ENCODE results near the gene PPFIA3. TPM values are rescaled to one million over a fixed set of nuclear protein-coding genes. Genes with fewer than 3 reads are reported as not detected.

Gene PPFIA3
- total and polyA plus RNA-seq, 4 donors: 1.5 to 4.6 (median 2.4) TPM

DNA sequence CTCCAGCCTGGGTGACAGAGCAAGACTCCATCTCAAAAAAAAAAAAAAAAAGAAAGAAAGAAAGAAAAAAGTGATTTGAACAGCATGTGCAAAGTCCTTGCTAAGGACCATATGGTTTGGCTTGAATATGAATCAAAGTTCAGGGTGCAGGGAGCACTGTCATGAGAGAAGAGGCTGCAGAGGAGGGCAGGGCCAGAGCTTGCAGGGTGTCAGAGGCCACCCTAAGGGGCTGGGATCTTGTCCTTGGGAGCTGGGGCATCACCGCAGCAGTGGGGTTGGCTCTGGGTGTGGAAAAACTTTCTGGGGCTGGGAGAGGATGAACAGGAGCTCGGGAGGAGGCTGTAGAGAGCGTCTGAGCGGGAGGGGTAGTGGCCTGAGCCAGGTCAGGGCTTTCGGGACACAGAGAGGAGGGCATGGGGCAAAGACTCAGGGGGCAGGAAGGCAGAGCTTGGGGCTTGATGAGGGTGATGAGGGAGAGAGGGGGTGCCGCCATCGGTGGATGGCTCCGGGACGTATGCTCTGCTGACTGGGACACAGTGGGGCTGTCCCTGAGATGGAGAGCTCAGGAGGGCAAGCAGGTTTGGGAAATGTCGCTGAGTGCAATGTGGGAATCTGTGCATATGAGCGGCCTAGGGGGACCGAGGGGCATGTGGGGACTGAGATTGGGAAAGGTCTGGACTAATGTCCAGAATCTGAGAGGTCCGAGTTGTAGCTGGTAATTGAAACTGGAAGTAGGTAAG, 41.3 kb downstream of the PPFIA3 start:
- Histone ChIP-seq H3K4me3 (ENCODE audit: low read depth in 1 of 3, low read length in 3 of 3) (no peak overlapping the region), H3K9me3 (ENCODE audit: control insufficient read depth in 4 of 4, low read length in 3 of 4) (no peaks in the 10 kb centered on the region), H3K27ac (ENCODE audit: low read depth in 1 of 2, low read length in 2 of 2) (no peak overlapping the region), H3K27me3 (ENCODE audit: control insufficient read depth in 4 of 4, insufficient read depth in 4 of 4, low read length in 3 of 4) (no peaks in the 10 kb centered on the region), H3K4me1 (ENCODE audit: control insufficient read depth in 4 of 4, insufficient read depth in 4 of 4, low read length in 3 of 4) (peaks cover 3 to 9% (median 5%) of the 10 kb centered on the region in 4 donors), H3K9ac (ENCODE audit: low read depth in 1 of 2, low read length in 2 of 2) (no peak overlapping the region), H3K36me3 (ENCODE audit: control insufficient read depth in 4 of 4, insufficient read depth in 3 of 4, low read depth in 1 of 4, low read length in 3 of 4) (peaks cover 0 to 2% (median 0%) of the 10 kb centered on the region in 4 donors)
- 92% methylated on average over 13 of the region's 13 CpGs for WGBS
- DNase-seq (ENCODE audit: low spot score): no peak
- no peak for TF ChIP-seq FOXA2 (IDR thresholded peaks at IDR 0.05)
- TF ChIP-seq, protein P1, sequence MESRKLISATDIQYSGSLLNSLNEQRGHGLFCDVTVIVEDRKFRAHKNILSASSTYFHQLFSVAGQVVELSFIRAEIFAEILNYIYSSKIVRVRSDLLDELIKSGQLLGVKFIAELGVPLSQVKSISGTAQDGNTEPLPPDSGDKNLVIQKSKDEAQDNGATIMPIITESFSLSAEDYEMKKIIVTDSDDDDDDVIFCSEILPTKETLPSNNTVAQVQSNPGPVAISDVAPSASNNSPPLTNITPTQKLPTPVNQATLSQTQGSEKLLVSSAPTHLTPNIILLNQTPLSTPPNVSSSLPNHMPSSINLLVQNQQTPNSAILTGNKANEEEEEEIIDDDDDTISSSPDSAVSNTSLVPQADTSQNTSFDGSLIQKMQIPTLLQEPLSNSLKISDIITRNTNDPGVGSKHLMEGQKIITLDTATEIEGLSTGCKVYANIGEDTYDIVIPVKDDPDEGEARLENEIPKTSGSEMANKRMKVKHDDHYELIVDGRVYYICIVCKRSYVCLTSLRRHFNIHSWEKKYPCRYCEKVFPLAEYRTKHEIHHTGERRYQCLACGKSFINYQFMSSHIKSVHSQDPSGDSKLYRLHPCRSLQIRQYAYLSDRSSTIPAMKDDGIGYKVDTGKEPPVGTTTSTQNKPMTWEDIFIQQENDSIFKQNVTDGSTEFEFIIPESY (IDR thresholded peaks at IDR 0.05): no peak
- TF ChIP-seq JUND (IDR thresholded peaks at IDR 0.05): no peak
- no peak for TF ChIP-seq NR2F2 (IDR thresholded peaks at IDR 0.05)
- no peak for TF ChIP-seq SP1 (IDR thresholded peaks at IDR 0.05)
- TF ChIP-seq FOXA1 (IDR thresholded peaks at IDR 0.05): no peak
- TF ChIP-seq TAF1 (conservative IDR thresholded peaks at IDR 0.05): no peak
- no peak for TF ChIP-seq EGR1 (IDR thresholded peaks at IDR 0.05; ENCODE audit: low read depth in 2 of 2)
- TF ChIP-seq, protein P2, sequence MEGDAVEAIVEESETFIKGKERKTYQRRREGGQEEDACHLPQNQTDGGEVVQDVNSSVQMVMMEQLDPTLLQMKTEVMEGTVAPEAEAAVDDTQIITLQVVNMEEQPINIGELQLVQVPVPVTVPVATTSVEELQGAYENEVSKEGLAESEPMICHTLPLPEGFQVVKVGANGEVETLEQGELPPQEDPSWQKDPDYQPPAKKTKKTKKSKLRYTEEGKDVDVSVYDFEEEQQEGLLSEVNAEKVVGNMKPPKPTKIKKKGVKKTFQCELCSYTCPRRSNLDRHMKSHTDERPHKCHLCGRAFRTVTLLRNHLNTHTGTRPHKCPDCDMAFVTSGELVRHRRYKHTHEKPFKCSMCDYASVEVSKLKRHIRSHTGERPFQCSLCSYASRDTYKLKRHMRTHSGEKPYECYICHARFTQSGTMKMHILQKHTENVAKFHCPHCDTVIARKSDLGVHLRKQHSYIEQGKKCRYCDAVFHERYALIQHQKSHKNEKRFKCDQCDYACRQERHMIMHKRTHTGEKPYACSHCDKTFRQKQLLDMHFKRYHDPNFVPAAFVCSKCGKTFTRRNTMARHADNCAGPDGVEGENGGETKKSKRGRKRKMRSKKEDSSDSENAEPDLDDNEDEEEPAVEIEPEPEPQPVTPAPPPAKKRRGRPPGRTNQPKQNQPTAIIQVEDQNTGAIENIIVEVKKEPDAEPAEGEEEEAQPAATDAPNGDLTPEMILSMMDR (IDR thresholded peaks at IDR 0.05; ENCODE audit: low read depth, low read length, missing input control): no peak
- no peak for TF ChIP-seq ATF3 (IDR thresholded peaks at IDR 0.05)
- TF ChIP-seq RXRA (IDR thresholded peaks at IDR 0.05): no peak
- no peak for TF ChIP-seq HNF4A (conservative IDR thresholded peaks at IDR 0.05)
- no peak for TF ChIP-seq GABPA (IDR thresholded peaks at IDR 0.05 in 1 of 2, conservative IDR thresholded peaks at IDR 0.05 in 1 of 2)
- TF ChIP-seq HNF4G (IDR thresholded peaks at IDR 0.05): no peak
- no peak for TF ChIP-seq RAD21 (IDR thresholded peaks at IDR 0.05)

DNA sequence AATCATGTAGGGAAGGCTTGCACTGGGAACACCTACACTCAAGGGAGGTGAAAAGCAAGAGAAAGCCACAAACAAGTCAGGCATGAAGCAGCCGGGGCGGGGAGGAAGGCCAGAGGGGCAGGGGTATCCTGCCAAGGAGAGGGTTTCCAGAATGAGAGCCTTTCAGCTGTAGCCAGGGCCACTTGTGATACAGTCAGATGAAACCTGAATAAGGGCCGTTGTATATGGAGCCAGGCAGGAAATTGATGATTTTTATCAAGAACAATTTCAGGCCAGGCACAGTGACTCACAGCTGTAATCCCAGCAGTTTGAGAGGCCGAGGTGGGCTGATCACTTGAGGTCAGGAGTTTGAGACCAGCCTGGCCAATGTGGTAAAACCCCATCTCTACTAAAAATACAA, 42.6 kb downstream of the PPFIA3 start:
- no peak overlapping the region for H3K27ac ChIP-seq (ENCODE audit: low read depth in 1 of 2, low read length in 2 of 2)

More for the DNA sequence above, 42.6 kb downstream of the PPFIA3 start:
- no peaks in the 10 kb centered on the region for H3K27me3 ChIP-seq (ENCODE audit: control insufficient read depth in 4 of 4, insufficient read depth in 4 of 4, low read length in 3 of 4)
- H3K4me3 ChIP-seq (ENCODE audit: low read depth in 1 of 3, low read length in 3 of 3): no peak overlapping the region
- 83% methylated on average over 4 of the region's 4 CpGs for WGBS
- no peaks in the 10 kb centered on the region for H3K9me3 ChIP-seq (ENCODE audit: control insufficient read depth in 4 of 4, low read length in 3 of 4)
- H3K36me3 ChIP-seq (ENCODE audit: control insufficient read depth in 4 of 4, insufficient read depth in 3 of 4, low read depth in 1 of 4, low read length in 3 of 4): peaks cover 0 to 2% (median 0%) of the 10 kb centered on the region in 4 donors
- TF ChIP-seq EGR1 (IDR thresholded peaks at IDR 0.05; ENCODE audit: low read depth in 2 of 2) (no peak), HNF4A (conservative IDR thresholded peaks at IDR 0.05) (no peak), RAD21 (IDR thresholded peaks at IDR 0.05) (no peak), NR2F2 (IDR thresholded peaks at IDR 0.05) (no peak), SP1 (IDR thresholded peaks at IDR 0.05) (no peak), GABPA (IDR thresholded peaks at IDR 0.05 in 1 of 2, conservative IDR thresholded peaks at IDR 0.05 in 1 of 2) (no peak), ATF3 (IDR thresholded peaks at IDR 0.05) (no peak), RXRA (IDR thresholded peaks at IDR 0.05) (no peak), TAF1 (conservative IDR thresholded peaks at IDR 0.05) (no peak), MAX (IDR thresholded peaks at IDR 0.05) (no peak), JUND (IDR thresholded peaks at IDR 0.05) (no peak), FOXA1 (IDR thresholded peaks at IDR 0.05) (no peak)
- TF ChIP-seq, protein P2 (IDR thresholded peaks at IDR 0.05; ENCODE audit: low read depth, low read length, missing input control): no peak
- TF ChIP-seq, protein P1 (IDR thresholded peaks at IDR 0.05): no peak
- TF ChIP-seq, protein P3, sequence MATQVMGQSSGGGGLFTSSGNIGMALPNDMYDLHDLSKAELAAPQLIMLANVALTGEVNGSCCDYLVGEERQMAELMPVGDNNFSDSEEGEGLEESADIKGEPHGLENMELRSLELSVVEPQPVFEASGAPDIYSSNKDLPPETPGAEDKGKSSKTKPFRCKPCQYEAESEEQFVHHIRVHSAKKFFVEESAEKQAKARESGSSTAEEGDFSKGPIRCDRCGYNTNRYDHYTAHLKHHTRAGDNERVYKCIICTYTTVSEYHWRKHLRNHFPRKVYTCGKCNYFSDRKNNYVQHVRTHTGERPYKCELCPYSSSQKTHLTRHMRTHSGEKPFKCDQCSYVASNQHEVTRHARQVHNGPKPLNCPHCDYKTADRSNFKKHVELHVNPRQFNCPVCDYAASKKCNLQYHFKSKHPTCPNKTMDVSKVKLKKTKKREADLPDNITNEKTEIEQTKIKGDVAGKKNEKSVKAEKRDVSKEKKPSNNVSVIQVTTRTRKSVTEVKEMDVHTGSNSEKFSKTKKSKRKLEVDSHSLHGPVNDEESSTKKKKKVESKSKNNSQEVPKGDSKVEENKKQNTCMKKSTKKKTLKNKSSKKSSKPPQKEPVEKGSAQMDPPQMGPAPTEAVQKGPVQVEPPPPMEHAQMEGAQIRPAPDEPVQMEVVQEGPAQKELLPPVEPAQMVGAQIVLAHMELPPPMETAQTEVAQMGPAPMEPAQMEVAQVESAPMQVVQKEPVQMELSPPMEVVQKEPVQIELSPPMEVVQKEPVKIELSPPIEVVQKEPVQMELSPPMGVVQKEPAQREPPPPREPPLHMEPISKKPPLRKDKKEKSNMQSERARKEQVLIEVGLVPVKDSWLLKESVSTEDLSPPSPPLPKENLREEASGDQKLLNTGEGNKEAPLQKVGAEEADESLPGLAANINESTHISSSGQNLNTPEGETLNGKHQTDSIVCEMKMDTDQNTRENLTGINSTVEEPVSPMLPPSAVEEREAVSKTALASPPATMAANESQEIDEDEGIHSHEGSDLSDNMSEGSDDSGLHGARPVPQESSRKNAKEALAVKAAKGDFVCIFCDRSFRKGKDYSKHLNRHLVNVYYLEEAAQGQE (IDR thresholded peaks at IDR 0.05): no peak
- peaks cover 3 to 9% (median 6%) of the 10 kb centered on the region in 4 donors for H3K4me1 ChIP-seq (ENCODE audit: control insufficient read depth in 4 of 4, insufficient read depth in 4 of 4, low read length in 3 of 4)
- no peak overlapping the region for H3K9ac ChIP-seq (ENCODE audit: low read depth in 1 of 2, low read length in 2 of 2)
- no peak for DNase-seq (ENCODE audit: low spot score)

All from liver (tissue), 9 donors.